PC-3 (cell line): ENCODE measurements around the gene RPS5. TPM values are rescaled to one million over a fixed set of nuclear protein-coding genes. Genes with fewer than 3 reads are reported as not detected.

Source experiments
- ATAC-seq: fragments of 200-7000 bp; cut with Tn5 transposase; 2 replicates; pipeline ENCODE4 v1.9.1; 2020; ENCODE audit warnings: mild to moderate bottlenecking, moderate library complexity
- BruUV-seq: library from RNA; stranded (reverse); fragments of 400-500 nt; replicated peaks from 2 replicates; lab custom pipeline; 2021; lab: Mats Ljungman, UMichigan
- CTCF ChIA-PET: fragments of 300-600 bp; sonication (Branson Sonifier 250); formaldehyde crosslinking; loops from one replicate; lab custom pipeline; 2022; ENCODE audit warnings: antibody characterized with exemption; lab: Charles Lee
- POLR2A ChIA-PET: fragments of 300-600 bp; sonication (Branson Sonifier 250); formaldehyde crosslinking; loops from one replicate; lab custom pipeline; 2022; ENCODE audit warnings: antibody characterized with exemption; ENCODE audit not compliant: unreplicated experiment; lab: Charles Lee
- DNase-seq: peaks from one replicate; pipeline ENCODE4 v3.0.0-alpha.2; 2015
- H2AFZ ChIP-seq: fragments of 300-600 bp; sonication (generic); 2 replicates; pipeline ENCODE4 v1.6.0; 2016; ENCODE audit warnings: antibody characterized with exemption, low read length
- H3F3A ChIP-seq: fragments of 300-600 bp; sonication (generic); one replicate; pipeline ENCODE4 v1.6.0; 2017; ENCODE audit warnings: antibody characterized with exemption, low read length, control low read depth, mild to moderate bottlenecking; ENCODE audit not compliant: unreplicated experiment
- H3K27ac ChIP-seq: fragments of 300-600 bp; sonication (generic); 2 replicates; pipeline ENCODE4 v1.5.1; 2016; ENCODE audit warnings: mild to moderate bottlenecking, low read length
- H3K27me3 ChIP-seq: fragments of 300-600 bp; sonication (generic); 2 replicates; pipeline ENCODE4 v1.6.1; 2016; ENCODE audit warnings: low read length, mixed read lengths
- H3K36me3 ChIP-seq: fragments of 300-600 bp; sonication (generic); 2 replicates; pipeline ENCODE4 v1.6.1; 2016; ENCODE audit warnings: low read depth, mixed run types, low read length, mixed read lengths
- H3K4me1 ChIP-seq: fragments of 300-600 bp; sonication (generic); 2 replicates; pipeline ENCODE4 v1.5.1; 2016; ENCODE audit warnings: low read length; ENCODE audit not compliant: insufficient read depth
- H3K4me2 ChIP-seq: fragments of 300-600 bp; sonication (generic); 2 replicates; pipeline ENCODE4 v1.6.0; 2016; ENCODE audit warnings: low read length
- H3K4me3 ChIP-seq: fragments of 300-600 bp; sonication (generic); 2 replicates; pipeline ENCODE4 v1.5.1; 2016; ENCODE audit warnings: mild to moderate bottlenecking, low read length, mixed read lengths
- H3K79me2 ChIP-seq: fragments of 300-600 bp; sonication (generic); 2 replicates; pipeline ENCODE4 v1.6.1; 2017; ENCODE audit warnings: low read length, mixed read lengths
- H3K9ac ChIP-seq: fragments of 300-600 bp; sonication (generic); 2 replicates; pipeline ENCODE4 v1.6.0; 2016; ENCODE audit warnings: mild to moderate bottlenecking, low read length
- H3K9me2 ChIP-seq: fragments of 300-600 bp; sonication (generic); replicated peaks from 2 replicates; pipeline ENCODE4 v1.6.1; 2016; ENCODE audit warnings: mixed run types, low read length, mixed read lengths
- H3K9me3 ChIP-seq: fragments of 300-600 bp; sonication (generic); 2 replicates; pipeline ENCODE4 v1.6.1; 2016; ENCODE audit warnings: low read length, mixed read lengths
- H4K20me1 ChIP-seq: fragments of 300-600 bp; sonication (generic); 2 replicates; pipeline ENCODE4 v1.6.1; 2016; ENCODE audit warnings: low read length, mixed read lengths
- CTCF ChIP-seq: fragments of 300-600 bp; sonication (generic); conservative IDR thresholded peaks from 2 replicates; pipeline ENCODE4 v1.5.1; 2017; ENCODE audit warnings: antibody characterized with exemption, low read depth, mild to moderate bottlenecking, low read length
- EZH2 ChIP-seq: fragments of 300-600 bp; sonication (generic); IDR thresholded peaks from one replicate; pipeline ENCODE4 v1.6.1; 2017; ENCODE audit warnings: antibody characterized with exemption, mild to moderate bottlenecking, low read length; ENCODE audit not compliant: unreplicated experiment
- EZH2phosphoT487 ChIP-seq: fragments of 300-600 bp; sonication (generic); IDR thresholded peaks from 2 replicates; pipeline ENCODE4 v1.6.1; 2018; ENCODE audit warnings: mild to moderate bottlenecking, antibody characterized with exemption, low read length, borderline replicate concordance
- intact Hi-C: fragments of 100-400 bp; cut with micrococcal nuclease; formaldehyde crosslinking; loops from 2 replicates; pipeline ENCODE4 v1.9.0; 2023
- total RNA-seq: library from RNA; depleted of rRNA; stranded (reverse); fragments of >200 nt; gene quantifications from 2 replicates; pipeline ENCODE4 v1.2.3, GENCODE V29; 2014

RPS5 gene
- total RNA-seq, 1 experiment from 2014 or later: 3,776 TPM

GRCh38 chr19:58408152-58409009, 21.3 kb downstream of the RPS5 start, which contains the start of gene ZNF584:
Gene ZNF584 (plus strand): TSS chr19:58408649. CDS start chr19:58409148, 499 bp downstream.
- Histone ChIP-seq H3K4me1 (peaks cover 17% of the 10 kb centered on the region), H3K79me2 (peaks cover 36% of the 10 kb centered on the region), H3K4me3 (peak within 1 kb of the TSS; percentile 78), H3F3A (no peaks in the 10 kb centered on the region), H3K9me3 (no peaks in the 10 kb centered on the region), H3K27ac (0 out of 2 replicates have a peak within 1 kb of the TSS, but pooled peaks have one; percentile 0), H3K27me3 (no peaks in the 10 kb centered on the region), H4K20me1 (no peaks in the 10 kb centered on the region), H2AFZ (peak within 1 kb of the TSS; percentile 96), H3K36me3 (no peaks in the 10 kb centered on the region), H3K9me2 (no peaks in the 10 kb centered on the region), H3K9ac (peak within 1 kb of the TSS; percentile 82), H3K4me2 (peak within 1 kb of the TSS; percentile 97)
- ATAC-seq: peak; percentile 94
- intact Hi-C loops: loop anchor here (1.0 kb wide), 2 partner anchors 43 to 59 kb away; partner anchors contain the start of genes ZNF324 and ZNF324B
- TF ChIP-seq EZH2phosphoT487: no peak
- peak; percentile 53; the same call in 1 of the 2 replicates for TF ChIP-seq CTCF
- TF ChIP-seq EZH2: no peak
- POLR2A ChIA-PET: interaction anchor here (0.6 kb wide), 1 partner anchor 130 kb away, joined by 3 read pairs; no protein-coding TSS in a partner anchor
- CTCF ChIA-PET: no interaction called here
- BruUV-seq: no TSS peak
- peak; percentile 96 for DNase-seq

- POLR2A ChIA-PET: interaction anchor here (0.6 kb wide), 1 partner anchor 131 kb away, joined by 3 read pairs; no protein-coding TSS in a partner anchor
- ATAC-seq: peak; percentile 55
- BruUV-seq: TSS peak; percentile 43
- peak overlapping the region; percentile 82 for H3K9ac ChIP-seq
- no peaks in the 10 kb centered on the region for H3K27me3 ChIP-seq
- H3K4me2 ChIP-seq: peak overlapping the region; percentile 97
- no peaks in the 10 kb centered on the region for H4K20me1 ChIP-seq
- H3K9me2 ChIP-seq: no peaks in the 10 kb centered on the region
- peak overlapping the region; percentile 96 for H2AFZ ChIP-seq
- CTCF ChIA-PET: no interaction called here
- intact Hi-C loops: loop anchor here (1.0 kb wide), 1 partner anchor 42 kb away; the partner anchor contains the start of gene ZNF324B
- peak overlapping the region; percentile 78 for H3K4me3 ChIP-seq
- H3F3A ChIP-seq: no peaks in the 10 kb centered on the region
- TF ChIP-seq EZH2phosphoT487: no peak
- 0 out of 2 replicates have a peak, but pooled peaks have one; percentile 18 for TF ChIP-seq CTCF
- no peak for TF ChIP-seq EZH2
- H3K27ac ChIP-seq: no peak overlapping the region
- H3K79me2 ChIP-seq: peaks cover 36% of the 10 kb centered on the region
- no peaks in the 10 kb centered on the region for H3K9me3 ChIP-seq
- H3K36me3 ChIP-seq: no peaks in the 10 kb centered on the region
- peaks cover 17% of the 10 kb centered on the region for H3K4me1 ChIP-seq
- DNase-seq: peak; percentile 56
Observed at GRCh38 chr19:58409010-58409790, 22.1 kb downstream of the RPS5 start.
